GM12874 (cell line): Measurements from ENCODE around the gene MCC.

Experiments
- CTCF ChIP-seq: IDR thresholded peaks from 2 replicates; pipeline ENCODE4 v1.5.1; 2011; ENCODE audit warnings: low read depth, mild to moderate bottlenecking, control low read depth, low read length, moderate library complexity; ENCODE audit not compliant: insufficient read depth

Gene MCC

GRCh38 chr5:113038136-113038535, 450.1 kb downstream of the MCC start:
- TF ChIP-seq CTCF, result no peak

GRCh38 chr5:113036826-113037225, 451.4 kb downstream of the MCC start:
- no peak for TF ChIP-seq CTCF

- TF ChIP-seq CTCF, result no peak
Measured at GRCh38 chr5:113036321-113036720, 451.9 kb downstream of the MCC start.

- no peak for TF ChIP-seq CTCF
Measured at GRCh38 chr5:113035096-113035495, 453.2 kb downstream of the MCC start.

GRCh38 chr5:113034182-113034773, 454.0 kb downstream of the MCC start:
- TF ChIP-seq CTCF, result no peak

GRCh38 chr5:113031557-113031956, 456.7 kb downstream of the MCC start:
- no peak for TF ChIP-seq CTCF

- no peak for TF ChIP-seq CTCF
Measured at GRCh38 chr5:113031104-113031503, 457.1 kb downstream of the MCC start.
